A673 (cell line): Measurements from ENCODE around the gene EAPP. TPM values are rescaled to one million over a fixed set of nuclear protein-coding genes. Genes with fewer than 3 reads are reported as not detected.
"Not testable (repeated sequence)": the region's sequence is repeated elsewhere in the genome, so short reads cannot be mapped to it uniquely, and the experiment has no call there.

Source experiments
- BruUV-seq: library from RNA; stranded (reverse); fragments of 400-500 nt; replicated peaks from 2 replicates; lab custom pipeline; 2021; lab: Mats Ljungman, UMichigan
- CTCF ChIA-PET: fragments of 300-600 bp; sonication (Branson Sonifier 250); formaldehyde crosslinking; loops from one replicate; lab custom pipeline; 2022; ENCODE audit warnings: antibody characterized with exemption; lab: Charles Lee
- POLR2A ChIA-PET: fragments of 300-600 bp; sonication (Branson Sonifier 250); formaldehyde crosslinking; loops from one replicate; lab custom pipeline; 2022; ENCODE audit warnings: antibody characterized with exemption; ENCODE audit not compliant: low non-redundant PET; lab: Charles Lee
- DNase-seq: peaks from one replicate; pipeline ENCODE4 v3.0.0-alpha.2; 2015; ENCODE audit warnings: low spot score
- H3K27ac ChIP-seq: fragments of 200-600 bp; sonication (generic); 2 replicates; pipeline ENCODE4 v1.5.1; 2016; ENCODE audit warnings: mixed run types, low read depth, mild to moderate bottlenecking, mixed read lengths, antibody characterized with exemption, low read length; ENCODE audit not compliant: poor library complexity, severe bottlenecking
- H3K27me3 ChIP-seq: fragments of 200-600 bp; sonication (generic); replicated peaks from 2 replicates; pipeline ENCODE4 v1.6.1; 2017; ENCODE audit warnings: mixed run types, low read depth, mild to moderate bottlenecking, mixed read lengths, antibody characterized with exemption, low read length; ENCODE audit not compliant: insufficient read depth, poor library complexity
- H3K36me3 ChIP-seq: fragments of 200-600 bp; sonication (generic); 2 replicates; pipeline ENCODE4 v1.6.1; 2016; ENCODE audit warnings: mixed run types, mild to moderate bottlenecking, mixed read lengths, antibody characterized with exemption, low read length; ENCODE audit not compliant: insufficient read depth, poor library complexity, severe bottlenecking
- H3K4me1 ChIP-seq: fragments of 200-600 bp; sonication (generic); 2 replicates; pipeline ENCODE4 v1.6.1; 2017; ENCODE audit warnings: mixed run types, mild to moderate bottlenecking, mixed read lengths, antibody characterized with exemption, low read length; ENCODE audit not compliant: insufficient read depth, poor library complexity, severe bottlenecking
- H3K4me3 ChIP-seq: fragments of 200-600 bp; sonication (generic); 2 replicates; pipeline ENCODE4 v1.5.1; 2016; ENCODE audit warnings: low read depth, mixed run types, mild to moderate bottlenecking, mixed read lengths, low read length; ENCODE audit not compliant: poor library complexity, severe bottlenecking
- H3K9me3 ChIP-seq: fragments of 200-600 bp; sonication (generic); 2 replicates; pipeline ENCODE4 v1.6.1; 2016; ENCODE audit warnings: mixed run types, low read depth, mild to moderate bottlenecking, mixed read lengths, antibody characterized with exemption, low read length; ENCODE audit not compliant: poor library complexity, severe bottlenecking
- CTCF ChIP-seq: fragments of 300-800, 200-600 bp; sonication (generic); conservative IDR thresholded peaks from 2 replicates; pipeline ENCODE4 v1.5.1; 2017; ENCODE audit warnings: low read depth, mild to moderate bottlenecking, antibody characterized with exemption, low read length, moderate library complexity, mixed read lengths
- EZH2 ChIP-seq: fragments of 200-600 bp; sonication (generic); IDR thresholded peaks from 2 replicates; pipeline ENCODE4 v1.6.1; 2017; ENCODE audit warnings: borderline replicate concordance, low read depth, mild to moderate bottlenecking, mixed read lengths, antibody characterized with exemption, low read length; ENCODE audit not compliant: poor library complexity, severe bottlenecking
- intact Hi-C: fragments of 100-400 bp; cut with micrococcal nuclease; formaldehyde crosslinking; loops from one replicate; pipeline ENCODE4 v1.10.0; 2022; ENCODE audit not compliant: unreplicated experiment
- total RNA-seq: library from RNA; stranded (reverse); gene quantifications from 2 replicates; pipeline ENCODE4 v1.2.3, GENCODE V29; 2021

The EAPP gene
- total RNA-seq, 1 experiment from 2014 or later = 33.1 TPM

DNA sequence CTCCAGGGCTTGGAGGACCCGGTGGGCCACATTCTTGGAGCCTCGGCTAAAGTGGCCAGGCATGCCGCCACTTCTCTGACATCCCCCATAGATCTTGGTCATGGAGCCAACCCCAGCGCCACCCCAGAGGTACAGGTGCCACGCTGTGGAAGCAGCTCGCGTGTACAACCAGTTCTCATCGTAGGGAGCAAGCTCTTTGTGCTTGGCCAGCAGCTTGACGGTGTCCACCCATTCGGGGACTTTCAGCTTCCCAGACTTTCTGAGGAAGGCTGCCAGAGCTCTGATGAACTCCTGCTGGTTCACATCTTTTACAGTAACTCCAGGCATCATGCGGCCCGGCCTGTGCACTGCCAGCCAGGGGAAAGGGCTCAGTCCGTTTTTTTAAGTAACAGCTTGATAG lies 29.3 kb upstream of the EAPP start:
- H3K36me3 ChIP-seq = peaks cover 52% of the 10 kb centered on the region
- H3K27ac ChIP-seq = no peak overlapping the region
- intact Hi-C loops = no loop called here
- ChIA-PET POLR2A (no interaction called here), CTCF (no interaction called here)
- H3K27me3 ChIP-seq = no peaks in the 10 kb centered on the region
- no peak for TF ChIP-seq CTCF
- no peaks in the 10 kb centered on the region for H3K4me1 ChIP-seq
- H3K4me3 ChIP-seq = no peak overlapping the region
- H3K9me3 ChIP-seq = no peaks in the 10 kb centered on the region
- DNase-seq = no peak
- no TSS peak for BruUV-seq

DNA sequence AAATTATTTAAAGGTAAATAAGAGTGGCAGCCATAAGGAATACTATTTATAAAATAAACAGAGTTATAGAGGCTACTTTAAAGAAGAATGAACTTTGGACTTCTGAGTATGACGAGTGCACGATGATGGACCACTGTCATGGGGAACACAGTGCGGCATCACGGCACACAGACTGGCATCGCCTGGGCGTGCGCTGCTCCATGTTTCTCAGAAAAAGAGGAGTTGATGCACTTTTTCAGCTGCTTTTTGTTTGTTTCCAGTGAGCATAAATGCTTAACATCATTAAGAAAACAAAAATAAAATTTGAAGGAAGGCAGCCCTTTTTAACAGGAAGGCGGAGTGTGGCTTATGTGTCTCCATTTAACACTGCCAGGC lies 23.3 kb upstream of the EAPP start:
- no peak for DNase-seq
- H3K27ac ChIP-seq = no peak overlapping the region
- TF ChIP-seq CTCF (no peak), EZH2 (no peak)
- H3K36me3 ChIP-seq = peaks cover 37% of the 10 kb centered on the region
- ChIA-PET POLR2A (no interaction called here), CTCF (interaction anchor here (0.6 kb wide), 1 partner anchor 160 kb away, joined by 4 read pairs; no protein-coding TSS in a partner anchor)
- no peaks in the 10 kb centered on the region for H3K9me3 ChIP-seq
- intact Hi-C loops = no loop called here
- no peaks in the 10 kb centered on the region for H3K27me3 ChIP-seq
- H3K4me3 ChIP-seq = no peak overlapping the region
- no peaks in the 10 kb centered on the region for H3K4me1 ChIP-seq
- BruUV-seq = no TSS peak

DNA sequence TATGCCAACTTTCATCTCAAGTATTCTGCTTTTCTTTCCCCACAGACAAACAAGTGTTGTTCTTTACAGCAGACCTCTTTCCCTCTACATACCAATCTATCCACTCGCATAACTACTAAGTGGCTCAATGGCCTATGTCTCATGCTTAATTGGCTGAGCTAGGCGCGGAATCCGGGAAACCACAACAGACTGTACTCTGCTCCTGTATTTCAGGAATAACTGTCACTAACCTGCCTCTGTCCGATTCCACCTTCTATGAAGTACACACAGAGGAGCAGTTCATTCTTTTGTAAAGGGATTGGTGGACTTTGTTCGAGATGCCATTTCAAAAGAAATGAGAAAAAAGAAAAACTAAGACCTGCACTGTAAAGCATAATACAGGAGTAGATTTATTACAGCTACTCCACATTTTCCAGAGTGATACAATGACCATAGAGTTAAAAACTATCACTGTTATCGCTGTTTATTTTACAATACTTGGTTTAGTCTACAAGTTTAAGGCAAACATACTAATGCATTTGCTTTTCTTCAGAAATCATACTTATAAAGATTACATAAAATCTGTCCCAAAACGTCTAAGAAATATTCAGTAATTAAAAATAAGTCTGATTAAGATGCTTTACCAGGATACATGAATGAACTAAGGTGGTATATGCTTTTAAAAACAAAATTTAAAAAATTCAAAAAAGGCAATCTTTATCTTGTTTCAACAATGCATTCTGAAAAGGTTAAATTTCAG lies 22.7 kb upstream of the EAPP start:
- H3K9me3 ChIP-seq, H3K4me1 ChIP-seq, H3K27me3 ChIP-seq, H3K4me3 ChIP-seq, H3K27ac ChIP-seq, intact Hi-C loops, POLR2A ChIA-PET, DNase-seq: not testable (repeated sequence)
- H3K36me3 ChIP-seq = peaks cover 31% of the 10 kb centered on the region
- CTCF ChIA-PET = interaction anchor here (0.6 kb wide), 1 partner anchor 160 kb away, joined by 4 read pairs; no protein-coding TSS in a partner anchor
- TSS peak; percentile 42 for BruUV-seq

GRCh38 chr14:34556498-34556829 lies 17.0 kb upstream of the EAPP start:
- H3K4me3 ChIP-seq, H3K27ac ChIP-seq, CTCF ChIA-PET, H3K9me3 ChIP-seq, intact Hi-C loops, BruUV-seq, DNase-seq, H3K4me1 ChIP-seq, POLR2A ChIA-PET, H3K36me3 ChIP-seq, H3K27me3 ChIP-seq: not testable (repeated sequence)

DNA sequence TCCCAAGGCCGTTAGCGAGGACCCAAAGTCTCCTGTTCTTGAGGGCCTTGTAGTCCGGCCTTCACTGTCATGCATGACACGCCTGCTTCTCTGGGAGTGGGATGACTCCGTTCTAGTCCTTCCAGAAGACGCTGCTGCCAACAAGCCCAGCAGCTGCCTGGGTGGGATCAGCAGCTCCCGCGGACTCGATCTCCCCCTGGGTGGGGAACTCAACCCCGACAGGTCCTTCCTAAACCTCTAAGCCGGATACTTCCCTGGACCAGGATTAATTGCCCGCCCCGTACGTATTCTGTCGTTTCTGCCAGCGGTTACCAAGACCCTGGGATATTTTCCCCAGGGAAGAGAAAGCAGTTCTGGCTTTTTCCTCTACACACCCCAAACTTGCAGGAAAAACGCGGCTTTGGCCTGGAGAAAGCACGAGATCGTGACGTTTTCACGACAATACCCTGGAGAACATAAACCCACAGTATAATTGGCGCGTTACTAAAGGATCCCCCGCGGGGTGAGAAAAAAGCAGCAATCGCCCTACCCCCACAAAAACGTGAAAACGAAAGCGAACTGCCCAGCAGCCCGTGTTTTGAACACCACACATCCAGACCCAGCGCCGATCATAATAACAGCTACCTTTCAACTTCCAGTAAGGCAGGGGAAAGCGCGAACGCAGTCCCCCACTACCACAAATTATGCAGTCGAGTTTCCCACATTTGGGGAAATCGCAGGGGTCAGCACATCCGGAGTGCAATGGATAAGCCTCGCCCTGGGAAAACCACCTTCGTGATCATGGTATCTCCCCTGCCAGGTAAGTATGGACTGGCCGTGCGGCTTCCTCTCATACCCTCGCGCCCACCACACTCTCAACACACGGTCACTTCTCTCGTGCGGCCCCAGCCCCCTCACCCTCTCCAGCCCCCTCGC lies 16.3 kb upstream of the EAPP start:
- H3K36me3 ChIP-seq, H3K27me3 ChIP-seq, H3K4me3 ChIP-seq, H3K9me3 ChIP-seq, BruUV-seq, H3K4me1 ChIP-seq, CTCF ChIA-PET, DNase-seq, intact Hi-C loops, POLR2A ChIA-PET, H3K27ac ChIP-seq: not testable (repeated sequence)
